ENCODE data around the gene JMJD1C.

Gene JMJD1C

DNA sequence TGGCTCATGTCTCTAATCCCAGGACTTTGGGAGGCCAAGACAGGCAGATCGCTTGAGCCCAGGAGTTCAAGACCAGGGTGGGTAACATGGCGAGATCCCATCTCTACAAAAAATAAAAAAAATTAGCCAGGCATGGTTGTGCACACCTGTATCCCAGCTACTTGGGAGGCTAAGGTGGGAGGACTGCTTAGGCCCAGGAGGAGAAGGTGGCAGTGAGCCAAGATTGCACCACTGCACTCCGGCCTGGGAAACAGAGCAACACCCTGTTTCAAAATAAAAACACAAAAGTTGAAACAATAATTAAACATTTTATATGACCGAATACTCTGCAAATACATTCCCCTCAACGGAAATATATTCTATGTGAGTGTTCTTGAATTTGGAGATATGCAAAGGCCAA lies 40.3 kb downstream of the JMJD1C start:
- no peak for TF ChIP-seq ZFX (IDR thresholded peaks at IDR 0.05)
- TF ChIP-seq, protein P1, sequence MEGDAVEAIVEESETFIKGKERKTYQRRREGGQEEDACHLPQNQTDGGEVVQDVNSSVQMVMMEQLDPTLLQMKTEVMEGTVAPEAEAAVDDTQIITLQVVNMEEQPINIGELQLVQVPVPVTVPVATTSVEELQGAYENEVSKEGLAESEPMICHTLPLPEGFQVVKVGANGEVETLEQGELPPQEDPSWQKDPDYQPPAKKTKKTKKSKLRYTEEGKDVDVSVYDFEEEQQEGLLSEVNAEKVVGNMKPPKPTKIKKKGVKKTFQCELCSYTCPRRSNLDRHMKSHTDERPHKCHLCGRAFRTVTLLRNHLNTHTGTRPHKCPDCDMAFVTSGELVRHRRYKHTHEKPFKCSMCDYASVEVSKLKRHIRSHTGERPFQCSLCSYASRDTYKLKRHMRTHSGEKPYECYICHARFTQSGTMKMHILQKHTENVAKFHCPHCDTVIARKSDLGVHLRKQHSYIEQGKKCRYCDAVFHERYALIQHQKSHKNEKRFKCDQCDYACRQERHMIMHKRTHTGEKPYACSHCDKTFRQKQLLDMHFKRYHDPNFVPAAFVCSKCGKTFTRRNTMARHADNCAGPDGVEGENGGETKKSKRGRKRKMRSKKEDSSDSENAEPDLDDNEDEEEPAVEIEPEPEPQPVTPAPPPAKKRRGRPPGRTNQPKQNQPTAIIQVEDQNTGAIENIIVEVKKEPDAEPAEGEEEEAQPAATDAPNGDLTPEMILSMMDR (conservative IDR thresholded peaks at IDR 0.05): no peak
- no peak overlapping the region for H3K27ac ChIP-seq

DNA sequence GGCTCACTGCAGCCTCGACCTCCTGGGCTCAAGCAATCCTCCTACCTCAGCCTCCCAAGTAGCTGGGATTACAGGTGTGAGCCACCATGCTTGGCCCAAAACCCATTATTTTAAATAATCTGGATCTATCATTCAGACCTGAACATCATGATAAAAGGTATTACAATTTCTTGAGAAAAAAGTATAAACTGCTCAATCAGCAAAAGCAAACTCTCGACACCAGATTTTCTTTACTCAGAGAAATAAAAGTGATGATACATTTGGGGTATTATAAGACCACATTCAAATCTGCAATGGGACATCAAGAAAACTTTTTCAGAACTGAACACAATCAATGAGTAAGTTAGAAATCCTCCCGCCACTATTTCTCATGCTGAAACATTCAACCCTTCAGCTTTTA lies 41.2 kb downstream of the JMJD1C start:
- no peak overlapping the region for H3K27ac ChIP-seq
- TF ChIP-seq, protein P1 (conservative IDR thresholded peaks at IDR 0.05): no peak
- TF ChIP-seq ZFX (IDR thresholded peaks at IDR 0.05): no peak

GRCh38 chr10:63423494-63423893 lies 42.3 kb downstream of the JMJD1C start:
- no peak overlapping the region for H3K27ac ChIP-seq
- no peak for TF ChIP-seq ZFX (IDR thresholded peaks at IDR 0.05)
- TF ChIP-seq, protein P1 (conservative IDR thresholded peaks at IDR 0.05): no peak

DNA sequence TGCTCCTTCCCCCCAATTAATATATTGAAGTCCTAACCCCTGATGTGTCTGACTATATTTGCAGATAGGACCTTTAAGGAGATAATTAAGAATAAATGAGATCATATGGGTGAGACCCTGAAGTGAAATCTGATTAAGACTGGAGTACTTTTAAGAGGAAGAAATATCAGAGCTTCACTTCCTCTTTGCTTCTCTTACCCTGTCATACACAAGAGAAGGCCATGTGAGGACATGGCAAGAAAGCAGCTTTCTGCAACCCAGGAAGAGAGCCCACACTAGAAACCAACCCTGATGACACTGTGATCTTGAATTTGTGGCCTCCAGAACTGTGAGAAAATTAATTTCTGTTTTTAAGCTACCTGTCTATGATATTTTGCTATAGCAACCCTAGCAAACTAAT lies 44.2 kb downstream of the JMJD1C start:
- TF ChIP-seq ZFX (IDR thresholded peaks at IDR 0.05): no peak
- TF ChIP-seq, protein P1 (conservative IDR thresholded peaks at IDR 0.05): no peak

DNA sequence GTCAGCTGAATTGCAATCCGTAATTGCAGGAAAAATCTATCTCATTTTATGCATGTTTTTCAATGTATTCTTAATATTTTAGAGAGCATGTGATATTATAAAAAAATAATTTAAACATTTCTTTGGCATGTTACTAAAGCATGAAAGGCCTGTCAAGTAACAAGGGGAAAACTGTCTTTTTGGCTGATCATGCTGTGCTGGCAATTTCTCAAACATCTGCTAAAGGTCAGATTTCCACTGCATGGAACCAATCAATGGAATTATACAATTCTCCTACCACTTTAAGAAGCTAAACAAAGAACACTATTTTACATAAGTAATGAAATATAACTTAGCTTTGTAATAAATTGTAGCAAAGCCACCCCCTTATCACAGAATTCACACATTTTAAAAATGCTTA lies 49.4 kb downstream of the JMJD1C start:
- no peak overlapping the region for H3K27ac ChIP-seq
- no peak for TF ChIP-seq ZFX (IDR thresholded peaks at IDR 0.05)
- TF ChIP-seq, protein P1 (conservative IDR thresholded peaks at IDR 0.05): no peak

More for the DNA sequence above, 44.2 kb downstream of the JMJD1C start:
- H3K27ac ChIP-seq: no peak overlapping the region

DNA sequence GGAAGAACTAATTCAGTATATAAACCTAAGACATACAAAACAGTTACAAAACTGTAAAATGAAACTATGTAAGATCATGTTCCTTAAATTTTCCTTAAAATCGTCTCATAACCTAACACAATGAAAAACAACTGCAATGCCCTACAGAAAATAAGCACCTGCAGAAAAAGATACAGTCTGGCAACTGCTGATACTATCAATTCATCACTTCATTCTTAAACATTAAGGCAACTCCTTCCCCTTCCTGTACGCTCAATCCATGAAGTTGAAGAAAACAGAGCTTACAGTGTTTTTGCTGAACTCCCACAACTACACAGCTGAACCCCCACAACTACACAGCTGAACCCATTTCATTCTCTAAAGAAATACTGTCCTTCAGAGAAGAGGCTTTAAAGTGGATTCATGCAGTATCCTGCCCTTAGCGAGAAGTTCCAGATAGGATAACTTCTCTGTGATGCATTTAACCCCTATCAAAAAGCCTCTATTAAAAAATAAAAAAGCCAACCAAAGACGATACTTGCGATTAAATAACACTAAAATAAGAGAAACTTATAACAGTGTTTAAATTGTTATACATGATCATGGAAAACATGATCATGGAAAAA lies 50.0 kb downstream of the JMJD1C start:
- no peak for TF ChIP-seq ZFX (IDR thresholded peaks at IDR 0.05)
- TF ChIP-seq, protein P1 (conservative IDR thresholded peaks at IDR 0.05): no peak
- no peak overlapping the region for H3K27ac ChIP-seq

DNA sequence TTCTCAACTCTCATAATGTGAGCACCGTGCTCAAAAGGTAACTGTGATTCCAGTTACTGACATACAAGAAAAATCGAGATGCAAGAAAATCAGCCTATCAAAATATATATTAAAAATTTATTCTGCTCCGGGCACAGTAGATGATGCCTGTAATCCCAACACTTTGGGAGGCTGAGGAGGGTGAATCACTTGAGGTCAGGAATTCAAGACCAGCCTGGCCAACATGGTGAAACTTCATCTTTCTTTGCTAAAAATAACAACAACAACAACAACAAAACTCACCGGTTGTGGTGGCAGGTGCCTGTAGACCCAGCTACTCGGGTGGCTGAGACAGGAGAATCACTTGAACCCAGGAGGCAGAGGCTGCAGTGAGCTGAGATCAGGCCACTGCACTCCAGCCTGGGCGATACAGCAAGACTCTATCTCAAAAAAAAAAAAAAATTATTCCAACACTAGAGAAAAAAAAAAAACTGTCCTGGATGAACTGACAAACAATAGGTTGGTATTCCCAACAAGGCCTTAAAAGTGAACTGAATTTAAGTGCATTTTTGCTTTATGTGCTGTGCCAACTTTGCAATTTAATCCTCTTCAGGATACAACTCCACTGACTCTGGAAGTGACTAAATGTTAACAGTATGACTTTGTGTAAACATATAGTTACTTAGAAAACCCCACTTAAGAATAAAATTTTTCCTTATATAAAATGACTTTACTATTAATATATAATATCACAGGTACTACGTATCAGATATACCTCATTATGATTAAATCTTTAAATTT lies 51.1 kb downstream of the JMJD1C start:
- H3K27ac ChIP-seq: no peak overlapping the region
- TF ChIP-seq, protein P1 (conservative IDR thresholded peaks at IDR 0.05): no peak
- no peak for TF ChIP-seq ZFX (IDR thresholded peaks at IDR 0.05)

Data from C4-2B (cell line).